ENCODE results near the gene DPH6. TPM values are rescaled to one million over a fixed set of nuclear protein-coding genes. Genes with fewer than 3 reads are reported as not detected.

The DPH6 gene, protein sequence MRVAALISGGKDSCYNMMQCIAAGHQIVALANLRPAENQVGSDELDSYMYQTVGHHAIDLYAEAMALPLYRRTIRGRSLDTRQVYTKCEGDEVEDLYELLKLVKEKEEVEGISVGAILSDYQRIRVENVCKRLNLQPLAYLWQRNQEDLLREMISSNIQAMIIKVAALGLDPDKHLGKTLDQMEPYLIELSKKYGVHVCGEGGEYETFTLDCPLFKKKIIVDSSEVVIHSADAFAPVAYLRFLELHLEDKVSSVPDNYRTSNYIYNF
- 11.8 to 15.0 TPM (median 13.6 TPM) in 5 replicates for total RNA-seq (2022; extraction: Qiagen RNA extraction)

DNA sequence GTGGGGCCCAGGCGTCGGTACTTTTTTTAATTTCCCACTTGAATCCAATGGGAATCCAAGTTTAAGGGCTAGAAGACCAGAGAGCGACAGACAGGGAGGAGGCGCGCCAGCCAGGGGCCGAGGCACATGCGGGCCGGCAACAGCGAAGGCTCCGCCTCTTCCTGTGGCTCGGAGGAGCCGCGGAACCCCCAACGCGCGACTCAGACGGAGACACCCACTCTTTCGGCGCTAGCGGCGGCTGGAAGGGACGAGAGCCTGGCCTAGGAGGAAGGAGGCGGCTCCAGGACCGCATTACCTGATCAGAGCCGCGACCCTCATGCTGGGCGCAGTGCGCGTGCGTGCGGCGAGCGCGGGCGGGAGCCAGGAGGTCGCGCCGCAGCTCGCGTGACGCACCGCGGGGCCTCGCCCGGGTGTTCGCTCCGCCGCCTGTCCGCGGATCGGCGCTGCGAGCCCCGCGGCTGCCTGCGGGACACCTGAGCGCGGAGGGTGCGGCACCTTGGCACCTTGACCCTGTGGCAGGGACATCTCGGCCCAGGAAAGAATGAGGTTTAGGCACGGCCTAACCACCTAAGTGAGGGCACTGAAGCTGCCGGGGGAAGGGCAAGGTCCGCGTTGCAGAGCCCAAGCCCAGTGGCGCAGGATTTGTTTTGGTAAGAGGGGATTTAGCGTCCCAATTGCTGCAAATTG is at the start of gene DPH6:
Gene DPH6, minus strand, starts transcription at position 342 of the 687 bp plus-strand sequence. Its CDS starts 24 bp downstream, at position 318.

Data from A549 treated with dexamethasone at 1 μM for 4 hours (cell line).